ENCODE results near the gene IGSF22. TPM values are rescaled to one million over a fixed set of nuclear protein-coding genes. Genes with fewer than 3 reads are reported as not detected.

IGSF22 gene
- total and polyA plus RNA-seq, 2 of the 13 experiments (the other 11 are each of a cell fraction or from before 2014, with no cell fraction given), result not detected

- CTCF ChIA-PET (ENCODE audit: low intra/inter-chr PET ratio, low total read pairs), result no interaction called here
- no peak overlapping the region for H3K4me3 ChIP-seq (replicated peaks in 1 of 3; ENCODE audit: insufficient read depth in 1 of 3, low read depth in 2 of 3, low read length in 3 of 3)
- 0% methylated on average over 1 of the region's 1 CpG for WGBS (ENCODE audit: low lambda C conversion rate)
- no peak overlapping the region for H3K9ac ChIP-seq (ENCODE audit: insufficient read depth, low read depth, low read length)
- peaks cover 2% of the 10 kb centered on the region for H3K4me1 ChIP-seq (ENCODE audit: insufficient read depth, low read length)
- H3K27ac ChIP-seq (ENCODE audit: extremely low read length, insufficient read depth, low read length), result no peak overlapping the region
- no peaks in the 10 kb centered on the region for H4K20me1 ChIP-seq (ENCODE audit: insufficient read depth, low read length)
- no peak overlapping the region for H3K4me2 ChIP-seq (ENCODE audit: low read depth, low read length)
- in situ Hi-C loops (cut with HindIII; ENCODE audit: extremely low pct_ligation_motif_present, low pct_unique_long_range_greater_than_20kb), result no loop called here
- H3K79me2 ChIP-seq (ENCODE audit: insufficient read depth, low read length), result no peaks in the 10 kb centered on the region
- no peak for TF ChIP-seq ZNF746 (CRISPR knock-in tag; IDR thresholded peaks at IDR 0.05)
- TF ChIP-seq ZNF577 (CRISPR knock-in tag; IDR thresholded peaks at IDR 0.05; ENCODE audit: borderline replicate concordance, low read depth), result no peak
- no peak for TF ChIP-seq FOXP4 (CRISPR knock-in tag; IDR thresholded peaks at IDR 0.05)
- TF ChIP-seq ZFP1 (CRISPR knock-in tag; IDR thresholded peaks at IDR 0.05), result no peak
- no peak for TF ChIP-seq BRD4 (CRISPR knock-in tag; IDR thresholded peaks at IDR 0.05)
- TF ChIP-seq EEA1 (CRISPR knock-in tag; IDR thresholded peaks at IDR 0.05; ENCODE audit: borderline replicate concordance), result no peak
- TF ChIP-seq ZXDC (CRISPR knock-in tag; IDR thresholded peaks at IDR 0.05), result no peak
- TF ChIP-seq ZNF34 (CRISPR knock-in tag; IDR thresholded peaks at IDR 0.05; ENCODE audit: borderline replicate concordance), result no peak
- TF ChIP-seq RXRA (CRISPR knock-in tag; IDR thresholded peaks at IDR 0.05), result no peak
- H3K27me3 ChIP-seq (ENCODE audit: control insufficient read depth in 1 of 2, insufficient read depth in 2 of 2, low read length in 2 of 2), result peaks cover 1 to 75% of the 10 kb centered on the region in 2 experiments; a peak in 4 of 5 replicates
- FAIRE-seq, result no peak
- no peak for DNase-seq (ENCODE audit: low spot score)
- no peaks in the 10 kb centered on the region for H3K9me3 ChIP-seq (ENCODE audit: low read length)
- H2AFZ ChIP-seq (ENCODE audit: low read length), result no peak overlapping the region
- intact Hi-C loops (cut with micrococcal nuclease; ENCODE audit: unreplicated experiment), result no loop called here
- no TSS peak for BruUV-seq (replicated peaks)
- no peaks in the 10 kb centered on the region for H3K36me3 ChIP-seq (replicated peaks in 1 of 2; ENCODE audit: control insufficient read depth in 1 of 2, insufficient read depth in 2 of 2, low read length in 2 of 2)
- POLR2A ChIA-PET, result no interaction called here
- ATAC-seq, result no peak
Measured at GRCh38 chr11:18704698-18705097, 21.3 kb downstream of the IGSF22 start.

Data from HepG2 (cell line).